Endothelial cell of umbilical vein (primary cell): ENCODE measurements around the gene HSD17B13.

Source experiments
- POLR2A ChIP-seq: IDR thresholded peaks from 2 replicates; pipeline ENCODE4 v1.6.1; 2012; ENCODE audit warnings: low read depth, mild to moderate bottlenecking, control low read depth, low read length
- POLR2AphosphoS5 ChIP-seq: IDR thresholded peaks from 2 replicates; pipeline ENCODE4 v1.6.1; 2012; ENCODE audit warnings: low read depth, mild to moderate bottlenecking, control low read depth, low read length, moderate library complexity; ENCODE audit not compliant: insufficient read depth
- TF ChIP-seq, protein P1 (sequence below), 2 donors: IDR thresholded peaks; 1 replicate in 1 of 2; 2 replicates in 1 of 2; pipeline ENCODE4 v1.5.1; 2011; ENCODE audit warnings: low read length in 2 of 2, mild to moderate bottlenecking in 2 of 2, moderate library complexity in 2 of 2, control low read depth in 1 of 2, inconsistent platforms in 1 of 2, low read depth in 1 of 2; ENCODE audit not compliant: insufficient read depth in 1 of 2; ENCODE audit errors: extremely low read depth in 1 of 2
- TF ChIP-seq, protein P2 (sequence below): IDR thresholded peaks from 2 replicates; pipeline ENCODE4 v1.6.1; 2011; ENCODE audit not compliant: insufficient read depth, insufficient read length

- TF ChIP-seq, protein P1, sequence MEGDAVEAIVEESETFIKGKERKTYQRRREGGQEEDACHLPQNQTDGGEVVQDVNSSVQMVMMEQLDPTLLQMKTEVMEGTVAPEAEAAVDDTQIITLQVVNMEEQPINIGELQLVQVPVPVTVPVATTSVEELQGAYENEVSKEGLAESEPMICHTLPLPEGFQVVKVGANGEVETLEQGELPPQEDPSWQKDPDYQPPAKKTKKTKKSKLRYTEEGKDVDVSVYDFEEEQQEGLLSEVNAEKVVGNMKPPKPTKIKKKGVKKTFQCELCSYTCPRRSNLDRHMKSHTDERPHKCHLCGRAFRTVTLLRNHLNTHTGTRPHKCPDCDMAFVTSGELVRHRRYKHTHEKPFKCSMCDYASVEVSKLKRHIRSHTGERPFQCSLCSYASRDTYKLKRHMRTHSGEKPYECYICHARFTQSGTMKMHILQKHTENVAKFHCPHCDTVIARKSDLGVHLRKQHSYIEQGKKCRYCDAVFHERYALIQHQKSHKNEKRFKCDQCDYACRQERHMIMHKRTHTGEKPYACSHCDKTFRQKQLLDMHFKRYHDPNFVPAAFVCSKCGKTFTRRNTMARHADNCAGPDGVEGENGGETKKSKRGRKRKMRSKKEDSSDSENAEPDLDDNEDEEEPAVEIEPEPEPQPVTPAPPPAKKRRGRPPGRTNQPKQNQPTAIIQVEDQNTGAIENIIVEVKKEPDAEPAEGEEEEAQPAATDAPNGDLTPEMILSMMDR (IDR thresholded peaks at IDR 0.05; ENCODE audit: extremely low read depth in 1 of 2, insufficient read depth in 1 of 2, low read depth in 1 of 2, low read length in 2 of 2), result no peak
- TF ChIP-seq POLR2A (no peak), POLR2AphosphoS5 (no peak)
- TF ChIP-seq, protein P2, sequence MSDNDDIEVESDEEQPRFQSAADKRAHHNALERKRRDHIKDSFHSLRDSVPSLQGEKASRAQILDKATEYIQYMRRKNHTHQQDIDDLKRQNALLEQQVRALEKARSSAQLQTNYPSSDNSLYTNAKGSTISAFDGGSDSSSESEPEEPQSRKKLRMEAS, result no peak
Measured at GRCh38 chr4:87283151-87283550, 39.5 kb downstream of the HSD17B13 start.
